ENCODE results near the gene PEX5L.

GRCh38 chr3:180070925-180071324, 34.2 kb upstream of the PEX5L start:
- no peak for TF ChIP-seq CTCF (IDR thresholded peaks at IDR 0.05)
- TF ChIP-seq POLR2AphosphoS5 (IDR thresholded peaks at IDR 0.05), result no peak
- no peak for TF ChIP-seq POLR2A (IDR thresholded peaks at IDR 0.05)
- TF ChIP-seq EP300 (IDR thresholded peaks at IDR 0.05), result no peak

Measured in suprapubic skin (tissue), 4 donors.